ENCODE measurements around the gene UBTD1.
"Not testable (repeated sequence)": the region's sequence is repeated elsewhere in the genome, so short reads cannot be mapped to it uniquely, and the experiment has no call there.

Gene UBTD1

GRCh38 chr10:97563337-97563736, 64.6 kb downstream of the UBTD1 start:
- DNase-seq (ENCODE audit: low spot score), result no peak

DNA sequence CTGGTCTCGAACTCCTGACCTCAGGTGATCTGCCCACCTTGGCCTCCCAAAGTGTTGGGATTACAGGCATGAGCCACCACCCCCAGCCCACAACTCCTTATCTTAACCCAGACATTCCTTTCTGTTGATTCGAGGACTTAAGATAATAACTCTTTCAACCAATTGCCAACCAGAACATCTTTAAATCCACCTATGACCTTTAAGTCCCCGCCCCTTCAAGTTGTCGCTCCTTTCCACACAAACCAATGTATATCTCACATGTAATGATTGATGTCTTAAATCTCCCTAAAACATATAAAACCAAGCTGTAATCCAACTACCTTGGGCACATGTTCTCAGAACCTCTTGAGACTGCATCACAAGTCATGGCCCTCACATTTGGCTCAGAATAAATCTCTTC, 66.1 kb downstream of the UBTD1 start:
- DNase-seq (ENCODE audit: low spot score), result no peak

- no peak for DNase-seq (ENCODE audit: low spot score)
These were observed 67.7 kb downstream of the UBTD1 start for GRCh38 chr10:97566336-97566996.

GRCh38 chr10:97567891-97568290, 69.2 kb downstream of the UBTD1 start:
- no peak for DNase-seq (ENCODE audit: low spot score)

DNA sequence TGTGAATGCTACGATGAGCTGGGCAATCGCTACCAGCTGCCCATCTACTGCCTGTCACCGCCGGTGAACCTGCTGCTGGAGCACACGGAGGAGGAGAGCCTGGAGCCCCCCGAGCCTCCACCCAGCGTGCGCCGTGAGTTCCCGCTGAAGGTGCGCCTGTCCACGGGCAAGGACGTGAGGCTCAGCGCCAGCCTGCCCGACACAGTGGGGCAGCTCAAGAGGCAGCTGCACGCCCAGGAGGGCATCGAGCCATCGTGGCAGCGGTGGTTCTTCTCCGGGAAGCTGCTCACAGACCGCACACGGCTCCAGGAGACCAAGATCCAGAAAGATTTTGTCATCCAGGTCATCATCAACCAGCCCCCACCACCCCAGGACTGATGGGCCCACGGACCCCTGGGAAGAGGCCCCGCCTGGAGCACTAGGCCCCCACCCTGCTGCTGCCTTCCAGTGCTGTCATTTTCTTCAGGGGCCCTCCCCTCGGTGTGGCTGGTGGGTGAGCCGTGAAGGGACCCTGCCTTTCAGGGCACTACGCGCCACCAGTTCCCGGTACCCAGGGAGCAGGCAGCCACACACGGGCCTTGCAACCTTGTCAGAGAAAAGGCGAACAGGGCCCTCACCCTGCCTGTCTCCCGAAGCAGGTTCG, 71.5 kb downstream of the UBTD1 start:
- no peak for DNase-seq (ENCODE audit: low spot score)

GRCh38 chr10:97570789-97571471, 72.2 kb downstream of the UBTD1 start:
- no peak for DNase-seq (ENCODE audit: low spot score)

GRCh38 chr10:97571622-97572021, 72.9 kb downstream of the UBTD1 start:
- no peak for DNase-seq (ENCODE audit: low spot score)

DNA sequence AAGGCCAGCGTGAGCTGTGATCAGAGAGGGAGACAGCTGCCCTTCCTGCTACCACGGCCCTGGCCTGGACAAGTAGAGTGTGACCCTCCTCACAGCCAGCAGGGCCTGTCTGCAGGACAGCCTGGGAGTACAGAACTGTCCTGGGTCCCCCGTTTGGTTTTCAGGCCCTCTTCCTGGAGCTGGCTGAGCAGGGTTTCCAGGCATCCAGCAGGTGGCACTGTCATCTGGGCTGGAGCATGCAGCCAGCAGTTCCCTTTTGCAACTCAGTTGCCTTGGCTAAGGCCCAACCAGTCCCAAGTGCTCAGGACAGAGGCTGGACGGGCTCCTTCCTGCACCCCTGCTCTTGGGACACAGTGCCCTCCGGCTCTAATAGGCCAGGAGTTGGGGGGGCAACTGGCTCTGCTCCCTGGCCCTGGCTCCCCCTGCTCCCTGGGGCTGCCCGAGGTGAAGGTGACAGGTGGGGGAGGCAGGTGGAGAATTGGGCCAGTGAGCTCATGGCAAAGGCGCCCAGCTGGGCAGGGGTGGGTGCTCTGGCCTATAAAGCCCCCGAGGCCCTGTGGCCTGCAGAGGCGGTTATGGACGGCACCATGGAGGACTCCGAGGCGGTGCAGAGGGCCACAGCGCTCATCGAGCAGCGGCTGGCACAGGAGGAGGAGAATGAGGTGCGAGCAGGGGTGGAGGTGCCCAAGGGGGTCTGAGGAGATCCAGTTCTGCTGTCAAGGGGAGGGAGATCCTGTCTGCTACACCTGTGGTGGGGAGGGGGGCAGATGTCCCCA, 73.7 kb downstream of the UBTD1 start, which contains the start of gene ANKRD2:
Gene ANKRD2 (plus strand): TSS at position 566 of the 776 bp plus-strand sequence. CDS start 10 bp downstream, at position 576.
- DNase-seq (ENCODE audit: low spot score), result peak; percentile 83

- no peak for DNase-seq (ENCODE audit: low spot score)
These were observed 74.3 kb downstream of the UBTD1 start for GRCh38 chr10:97573021-97573420.

GRCh38 chr10:97573672-97574071, 74.9 kb downstream of the UBTD1 start:
- no peak for DNase-seq (ENCODE audit: low spot score)

GRCh38 chr10:97574374-97575126, 75.8 kb downstream of the UBTD1 start:
- no peak for DNase-seq (ENCODE audit: low spot score)

DNA sequence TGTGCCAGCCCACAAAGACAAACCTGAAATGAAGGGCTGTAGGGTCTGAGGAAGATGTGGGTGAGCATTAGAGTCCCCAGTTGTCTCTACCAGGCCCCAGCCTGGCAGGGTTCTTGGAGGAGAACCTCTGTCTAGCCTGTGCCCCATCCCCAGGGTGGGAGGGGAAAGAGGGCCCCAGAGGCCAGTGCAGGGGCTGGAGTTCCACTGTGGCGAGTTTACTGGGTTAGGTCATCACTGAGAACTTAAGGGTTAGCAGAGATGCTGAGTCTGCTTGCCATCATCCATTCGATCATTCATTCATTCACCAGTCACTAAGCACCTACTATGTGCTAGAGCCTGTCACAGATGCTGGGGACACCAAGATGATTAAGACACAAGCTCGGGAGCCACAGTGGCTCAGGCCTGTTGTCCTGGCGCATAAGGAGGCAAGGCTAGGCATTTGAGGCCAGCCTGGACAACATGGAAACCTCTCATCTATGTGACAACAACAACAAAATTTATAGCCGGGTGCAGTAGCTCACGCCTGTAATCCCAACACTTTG, 76.5 kb downstream of the UBTD1 start:
- DNase-seq (ENCODE audit: low spot score), result no peak

GRCh38 chr10:97576487-97576886, 77.8 kb downstream of the UBTD1 start:
- not testable (repeated sequence) for DNase-seq (ENCODE audit: low spot score)

- no peak for DNase-seq (ENCODE audit: low spot score)
These were observed 79.0 kb downstream of the UBTD1 start for GRCh38 chr10:97577701-97578100.

- DNase-seq (ENCODE audit: low spot score), result no peak
These were observed 79.6 kb downstream of the UBTD1 start for GRCh38 chr10:97578171-97578844.

GRCh38 chr10:97580421-97581367, 82.0 kb downstream of the UBTD1 start:
- no peak for DNase-seq (ENCODE audit: low spot score)

- no peak for DNase-seq (ENCODE audit: low spot score)
These were observed 83.4 kb downstream of the UBTD1 start for GRCh38 chr10:97582169-97582568.

DNA sequence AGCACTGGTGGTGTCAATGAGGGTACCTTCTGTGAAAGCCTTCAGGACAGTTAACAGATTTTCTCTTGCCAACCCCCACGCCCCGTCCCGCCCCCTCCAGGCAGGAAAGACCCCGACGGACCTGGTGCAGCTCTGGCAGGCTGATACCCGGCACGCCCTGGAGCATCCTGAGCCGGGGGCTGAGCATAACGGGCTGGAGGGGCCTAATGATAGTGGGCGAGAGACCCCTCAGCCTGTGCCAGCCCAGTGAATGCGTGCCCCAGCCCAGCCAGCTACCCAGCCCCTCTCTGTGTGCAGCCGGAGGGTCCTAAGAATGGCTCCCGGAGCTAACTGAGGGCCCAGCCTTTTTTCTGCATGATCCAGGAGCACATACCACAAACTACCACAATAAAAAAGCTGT, 84.8 kb downstream of the UBTD1 start:
- no peak for DNase-seq (ENCODE audit: low spot score)

DNA sequence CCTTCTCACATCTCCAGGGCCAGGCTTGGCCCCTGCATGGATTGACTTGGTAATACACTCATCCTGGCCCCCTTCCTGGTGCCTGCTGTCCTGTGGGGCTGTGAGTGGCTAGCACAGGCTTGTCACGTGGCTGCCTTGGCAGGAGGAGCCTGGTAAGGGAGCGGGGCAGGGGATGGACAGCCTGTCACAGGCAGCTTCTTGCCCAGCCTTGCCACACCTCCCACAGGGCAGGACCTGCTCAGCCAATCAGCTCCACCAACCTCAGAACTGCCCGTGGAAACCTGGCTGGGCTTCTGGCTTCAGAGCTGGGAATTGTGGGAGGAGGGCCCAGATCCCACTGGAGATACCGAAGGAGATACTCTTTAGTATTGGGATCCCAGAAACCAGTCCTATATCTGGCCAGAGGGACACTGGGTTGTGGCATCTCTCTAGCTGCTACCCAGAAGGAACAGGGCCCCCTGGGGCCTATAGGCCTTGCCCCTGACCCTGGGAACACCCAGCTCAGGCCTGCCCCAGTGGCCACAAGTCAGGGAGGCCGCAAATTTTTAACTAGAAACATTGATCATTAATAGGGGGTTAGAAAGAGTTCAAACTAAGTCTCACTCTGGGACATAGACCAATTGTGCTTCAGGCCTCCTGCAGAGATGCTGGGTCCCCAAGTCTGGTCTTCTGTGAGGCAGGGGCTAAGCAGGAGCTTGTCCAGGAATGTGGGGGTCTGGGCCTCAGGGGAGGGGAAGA, 85.5 kb downstream of the UBTD1 start, which contains the start of gene HOGA1:
Gene HOGA1 (plus strand): TSS at position 330 of the 738 bp plus-strand sequence. CDS start 315 bp downstream, at position 645.
- peak; percentile 75 for DNase-seq (ENCODE audit: low spot score)
